Trophoblast cell (in vitro differentiated cells and primary cell): ENCODE data around the gene VCL.

Experiments
- DNase-seq, 2 donors: peaks; one replicate each; pipeline ENCODE4 v3.0.0-alpha.2; 2016
- H2AFZ ChIP-seq: 2 replicates; pipeline ENCODE4 v1.6.1; 2013; ENCODE audit warnings: low read length, moderate library complexity, mild to moderate bottlenecking; ENCODE audit not compliant: insufficient read depth, poor library complexity
- H2AK5ac ChIP-seq: 2 replicates; pipeline ENCODE4 v1.6.1; 2013; ENCODE audit warnings: mild to moderate bottlenecking, low read length
- H2BK120ac ChIP-seq: 2 replicates; pipeline ENCODE4 v1.6.1; 2013; ENCODE audit warnings: low read length, mild to moderate bottlenecking, moderate library complexity; ENCODE audit not compliant: insufficient read depth, poor library complexity
- H2BK12ac ChIP-seq: 2 replicates; pipeline ENCODE4 v1.6.1; 2013; ENCODE audit warnings: mild to moderate bottlenecking, low read length, moderate library complexity
- H2BK5ac ChIP-seq: 2 replicates; pipeline ENCODE4 v1.6.1; 2013; ENCODE audit warnings: low read length, low read depth, moderate library complexity, mild to moderate bottlenecking; ENCODE audit not compliant: poor library complexity
- H3K14ac ChIP-seq: 2 replicates; pipeline ENCODE4 v1.6.1; 2013; ENCODE audit warnings: mild to moderate bottlenecking, low read length
- H3K18ac ChIP-seq: 2 replicates; pipeline ENCODE4 v1.6.1; 2013; ENCODE audit warnings: mild to moderate bottlenecking, low read length
- H3K23ac ChIP-seq: 2 replicates; pipeline ENCODE4 v1.6.1; 2013; ENCODE audit warnings: low read length
- H3K27ac ChIP-seq: 2 replicates; pipeline ENCODE4 v1.5.1; 2013; ENCODE audit warnings: low read depth, mild to moderate bottlenecking, inconsistent platforms, low read length, moderate library complexity
- H3K27me3 ChIP-seq: 2 replicates; pipeline ENCODE4 v1.6.1; 2013; ENCODE audit warnings: inconsistent platforms, mild to moderate bottlenecking, low read length, moderate library complexity; ENCODE audit not compliant: insufficient read depth
- H3K36me3 ChIP-seq, 2 experiments: 1 replicate in 1 of 2; 2 replicates in 1 of 2; pipeline ENCODE4 v1.6.1; 2013; ENCODE audit warnings: low read length in 2 of 2, mild to moderate bottlenecking in 2 of 2, moderate library complexity in 1 of 2; ENCODE audit not compliant: insufficient read depth in 2 of 2, control insufficient read depth in 1 of 2
- H3K4ac ChIP-seq: 2 replicates; pipeline ENCODE4 v1.6.1; 2013; ENCODE audit warnings: low read depth, mild to moderate bottlenecking, low read length, moderate library complexity
- H3K4me1 ChIP-seq, 2 experiments: 1 replicate in 1 of 2; 2 replicates in 1 of 2; pipeline ENCODE4 v1.6.1; 2013; ENCODE audit warnings: low read length in 2 of 2, mild to moderate bottlenecking in 2 of 2, moderate library complexity in 1 of 2; ENCODE audit not compliant: insufficient read depth in 2 of 2, control insufficient read depth in 1 of 2
- H3K4me2 ChIP-seq: 2 replicates; pipeline ENCODE4 v1.6.1; 2013; ENCODE audit warnings: inconsistent platforms, mild to moderate bottlenecking, low read length, moderate library complexity
- H3K4me3 ChIP-seq: 2 replicates; pipeline ENCODE4 v1.5.1; 2013; ENCODE audit warnings: mild to moderate bottlenecking, low read depth, low read length, inconsistent platforms
- H3K79me1 ChIP-seq: one replicate; pipeline ENCODE4 v1.6.1; 2013; ENCODE audit warnings: low read length
- H3K79me2 ChIP-seq: 2 replicates; pipeline ENCODE4 v1.6.1; 2013; ENCODE audit warnings: low read length, mild to moderate bottlenecking; ENCODE audit not compliant: control insufficient read depth, insufficient read depth, poor library complexity
- H3K9ac ChIP-seq: 2 replicates; pipeline ENCODE4 v1.6.1; 2013; ENCODE audit warnings: mild to moderate bottlenecking, low read length
- H3K9me3 ChIP-seq: 2 replicates; pipeline ENCODE4 v1.6.1; 2013; ENCODE audit warnings: low read depth, mild to moderate bottlenecking, control low read depth, inconsistent platforms, low read length; ENCODE audit not compliant: insufficient read depth
- H4K12ac ChIP-seq: 2 replicates; pipeline ENCODE4 v1.6.1; 2013; ENCODE audit warnings: low read depth, mild to moderate bottlenecking, low read length, moderate library complexity
- H4K8ac ChIP-seq: 2 replicates; pipeline ENCODE4 v1.6.1; 2013; ENCODE audit warnings: low read depth, mild to moderate bottlenecking, low read length, moderate library complexity
- H4K91ac ChIP-seq: one replicate; pipeline ENCODE4 v1.6.1; 2013; ENCODE audit warnings: low read depth, mild to moderate bottlenecking, low read length, moderate library complexity
- WGBS: extraction: QIAGEN DNeasy Blood & Tissue Kit; methylation state at CpG from one replicate; pipeline ENCODE4 v1.1.7; 2013; ENCODE audit warnings: missing lambda C conversion rate; ENCODE audit not compliant: insufficient read length, insufficient coverage; ENCODE audit errors: extremely low coverage; 5-methylcytosine and 5-hydroxymethylcytosine counted together

The VCL gene

GRCh38 chr10:74071157-74071556 is 73.2 kb downstream of the VCL start:
- Histone ChIP-seq H3K79me1 (no peaks in the 10 kb centered on the region), H3K27me3 (no peaks in the 10 kb centered on the region), H2AK5ac (no peak overlapping the region), H2BK12ac (no peak overlapping the region), H3K27ac (no peak overlapping the region), H4K8ac (no peak overlapping the region), H3K9me3 (no peaks in the 10 kb centered on the region), H4K12ac (no peak overlapping the region), H3K4ac (no peak overlapping the region), H3K18ac (no peak overlapping the region), H3K14ac (no peak overlapping the region), H3K4me3 (no peak overlapping the region), H3K9ac (no peak overlapping the region), H3K36me3 (peaks cover 8 to 23% of the 10 kb centered on the region in 2 experiments), H3K4me2 (no peak overlapping the region), H2BK120ac (no peak overlapping the region), H3K4me1 (peaks cover 0 to 2% of the 10 kb centered on the region in 2 experiments), H3K79me2 (no peaks in the 10 kb centered on the region), H2BK5ac (no peak overlapping the region), H4K91ac (no peak overlapping the region), H3K23ac (no peak overlapping the region), H2AFZ (no peak overlapping the region)
- peak in 1 of 2 donors; percentile 34 for DNase-seq

GRCh38 chr10:74072503-74072902 is 74.6 kb downstream of the VCL start:
- Histone ChIP-seq H3K79me2 (no peaks in the 10 kb centered on the region), H3K14ac (no peak overlapping the region), H3K4me3 (no peak overlapping the region), H3K79me1 (no peaks in the 10 kb centered on the region), H3K23ac (no peak overlapping the region), H3K27me3 (no peaks in the 10 kb centered on the region), H3K4me2 (no peak overlapping the region), H2BK12ac (no peak overlapping the region), H2BK5ac (no peak overlapping the region), H3K9ac (no peak overlapping the region), H3K18ac (no peak overlapping the region), H3K4me1 (peaks cover 0 to 2% of the 10 kb centered on the region in 2 experiments), H2AK5ac (no peak overlapping the region), H2BK120ac (no peak overlapping the region), H3K27ac (no peak overlapping the region), H3K4ac (no peak overlapping the region), H4K91ac (no peak overlapping the region), H4K8ac (no peak overlapping the region), H3K36me3 (peaks cover 10 to 25% of the 10 kb centered on the region in 2 experiments), H4K12ac (no peak overlapping the region), H3K9me3 (no peaks in the 10 kb centered on the region), H2AFZ (no peak overlapping the region)
- DNase-seq = no peak
- no CpG with 5 or more reads among the region's 6 CpGs for WGBS

- no peak overlapping the region for H4K91ac ChIP-seq
- no peak overlapping the region for H3K23ac ChIP-seq
- H3K79me1 ChIP-seq = no peaks in the 10 kb centered on the region
- no peak overlapping the region for H2AFZ ChIP-seq
- no CpG with 5 or more reads among the region's 5 CpGs for WGBS
- H3K4ac ChIP-seq = no peak overlapping the region
- H3K9me3 ChIP-seq = no peaks in the 10 kb centered on the region
- H2BK120ac ChIP-seq = no peak overlapping the region
- no peaks in the 10 kb centered on the region for H3K79me2 ChIP-seq
- H3K9ac ChIP-seq = no peak overlapping the region
- H3K4me3 ChIP-seq = no peak overlapping the region
- H4K8ac ChIP-seq = no peak overlapping the region
- no peak overlapping the region for H3K4me2 ChIP-seq
- no peak overlapping the region for H3K14ac ChIP-seq
- H2BK5ac ChIP-seq = no peak overlapping the region
- no peak overlapping the region for H3K27ac ChIP-seq
- no peak overlapping the region for H4K12ac ChIP-seq
- H3K18ac ChIP-seq = no peak overlapping the region
- H3K27me3 ChIP-seq = no peaks in the 10 kb centered on the region
- DNase-seq = no peak
- H2AK5ac ChIP-seq = no peak overlapping the region
- no peak overlapping the region for H2BK12ac ChIP-seq
- H3K36me3 ChIP-seq = peaks cover 10 to 22% of the 10 kb centered on the region in 2 experiments
- H3K4me1 ChIP-seq = no peaks in the 10 kb centered on the region
Measured at GRCh38 chr10:74075906-74076305, 78.0 kb downstream of the VCL start.

- H2AFZ ChIP-seq = no peak overlapping the region
- no peaks in the 10 kb centered on the region for H3K4me1 ChIP-seq
- no peak overlapping the region for H4K91ac ChIP-seq
- no peaks in the 10 kb centered on the region for H3K79me1 ChIP-seq
- H3K27ac ChIP-seq = no peak overlapping the region
- no peak overlapping the region for H2AK5ac ChIP-seq
- H3K27me3 ChIP-seq = no peaks in the 10 kb centered on the region
- no peak for DNase-seq
- H3K9me3 ChIP-seq = no peaks in the 10 kb centered on the region
- no peak overlapping the region for H3K4me3 ChIP-seq
- H4K8ac ChIP-seq = no peak overlapping the region
- no peak overlapping the region for H3K18ac ChIP-seq
- H2BK5ac ChIP-seq = no peak overlapping the region
- WGBS = no CpG with 5 or more reads among the region's 2 CpGs
- H3K4ac ChIP-seq = no peak overlapping the region
- H3K36me3 ChIP-seq = peaks cover 10 to 22% of the 10 kb centered on the region in 2 experiments
- no peak overlapping the region for H3K23ac ChIP-seq
- H3K9ac ChIP-seq = no peak overlapping the region
- H3K14ac ChIP-seq = no peak overlapping the region
- no peak overlapping the region for H4K12ac ChIP-seq
- no peak overlapping the region for H2BK120ac ChIP-seq
- no peaks in the 10 kb centered on the region for H3K79me2 ChIP-seq
- no peak overlapping the region for H3K4me2 ChIP-seq
- no peak overlapping the region for H2BK12ac ChIP-seq
Measured at GRCh38 chr10:74076961-74077360, 79.0 kb downstream of the VCL start.
